ENCODE data around the gene SPECC1. TPM values are rescaled to one million over a fixed set of nuclear protein-coding genes. Genes with fewer than 3 reads are reported as not detected.

SPECC1 gene
- total and polyA plus RNA-seq, 2 donors (not counting 3 experiments of a cell fraction or from before 2014, with no cell fraction given) = 5.3 to 20.4 TPM

DNA sequence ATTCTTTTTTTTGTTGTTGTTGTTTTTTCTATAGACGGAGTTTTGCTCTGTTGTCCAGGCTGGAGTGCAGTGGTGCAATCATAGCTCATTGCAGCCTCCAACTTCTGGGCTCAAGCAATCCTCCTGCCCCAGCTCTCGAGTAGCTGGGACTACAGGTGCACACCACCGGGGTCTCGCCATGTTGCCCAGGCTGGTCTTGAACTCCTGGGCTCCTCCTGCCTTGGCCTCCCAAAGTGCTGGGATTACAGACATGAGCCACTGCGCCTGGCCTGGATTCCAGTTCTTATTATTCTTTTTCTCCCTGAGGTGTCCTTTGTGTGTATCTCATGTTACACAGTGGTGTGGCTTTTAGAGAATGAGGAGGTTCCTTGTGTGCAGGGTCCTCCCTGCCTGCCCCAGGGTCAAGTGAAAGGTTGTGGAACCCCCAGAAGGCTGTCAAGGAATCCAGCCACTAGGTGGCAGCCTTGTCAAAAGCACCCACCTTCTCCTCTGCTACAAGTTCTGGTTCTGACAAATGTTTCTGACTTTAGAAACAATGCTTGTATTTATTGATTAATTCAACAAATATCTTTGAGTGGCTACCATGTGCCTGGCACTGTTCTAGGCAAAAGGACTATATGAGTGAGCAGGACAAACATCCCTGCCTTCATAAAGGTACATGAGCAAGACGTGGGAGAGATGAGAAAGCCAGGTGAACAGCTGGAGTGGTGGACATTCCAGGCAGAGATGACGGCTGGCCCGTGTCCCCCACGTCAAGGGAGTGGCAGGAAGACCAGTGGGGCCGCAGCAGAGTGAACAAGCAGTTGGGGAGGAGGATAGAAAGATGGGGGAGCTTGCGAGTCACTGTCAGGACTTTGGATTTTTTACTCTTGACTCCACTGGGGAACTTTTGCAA, 112.4 kb downstream of the SPECC1 start:
- ChIA-PET CTCF (interaction anchor here (0.6 to 2.6 kb wide), 17 partner anchors 9 to 199 kb away, joined by 3 to 31 read pairs (median 3); partner anchors contain the start of gene SPECC1), POLR2A (no interaction called here)
- no peak overlapping the region for H3K9ac ChIP-seq (replicated peaks; ENCODE audit: extremely low read depth, insufficient read depth, low read length)
- DNase-seq (ENCODE audit: low read depth, low spot score) = peak; percentile 52
- no peak overlapping the region for H3K4me3 ChIP-seq (replicated peaks in 1 of 3; ENCODE audit: insufficient read depth in 1 of 3, low read depth in 1 of 3, low read length in 3 of 3)
- no peak overlapping the region for H3K27ac ChIP-seq (ENCODE audit: insufficient read depth, low read depth, low read length)
- H3K9me3 ChIP-seq (replicated peaks; ENCODE audit: control insufficient read depth, insufficient read depth, low read length) = no peaks in the 10 kb centered on the region
- H3K4me2 ChIP-seq (ENCODE audit: insufficient read depth, low read length) = no peak overlapping the region
- no peaks in the 10 kb centered on the region for H3K79me2 ChIP-seq (ENCODE audit: control insufficient read depth, insufficient read depth, low read length)
- no TSS peak for BruUV-seq (replicated peaks)
- intact Hi-C loops (cut with micrococcal nuclease) = loop anchor here (1.0 kb wide), 1 partner anchor 105 kb away; no protein-coding TSS in a partner anchor
- H3K4me1 ChIP-seq (ENCODE audit: control insufficient read depth, extremely low read depth, insufficient read depth, low read length) = no peaks in the 10 kb centered on the region
- no peaks in the 10 kb centered on the region for H4K20me1 ChIP-seq (replicated peaks; ENCODE audit: control insufficient read depth, extremely low read depth, insufficient read depth, low read length)
- no peaks in the 10 kb centered on the region for H3K27me3 ChIP-seq (ENCODE audit: control insufficient read depth in 2 of 2, insufficient read depth in 2 of 2, low read length in 2 of 2)
- peak overlapping the region; percentile 32 for H2AFZ ChIP-seq (ENCODE audit: low read depth, low read length)
- FAIRE-seq = peak; percentile 79
- H3K36me3 ChIP-seq (ENCODE audit: control insufficient read depth in 2 of 2, extremely low read depth in 1 of 2, insufficient read depth in 2 of 2, low read length in 2 of 2) = no peaks in the 10 kb centered on the region
- TF ChIP-seq EZH2 (IDR thresholded peaks at IDR 0.05; ENCODE audit: borderline replicate concordance, low read depth, low read length, severe bottlenecking) (no peak), MAX (IDR thresholded peaks at IDR 0.05; ENCODE audit: insufficient read depth, insufficient read length) (no peak), POLR2A (IDR thresholded peaks at IDR 0.05; ENCODE audit: low read depth, low read length) (no peak), POLR2AphosphoS5 (IDR thresholded peaks at IDR 0.05; ENCODE audit: insufficient read depth, low read depth, low read length) (no peak), FOS (IDR thresholded peaks at IDR 0.05; ENCODE audit: borderline replicate concordance, insufficient read depth, low read length) (no peak), JUN (IDR thresholded peaks at IDR 0.05; ENCODE audit: borderline replicate concordance, insufficient read depth, insufficient read length, low read depth) (no peak), GATA2 (IDR thresholded peaks at IDR 0.05; ENCODE audit: insufficient read depth, insufficient read length, low read depth, low read length) (no peak), CTCF (IDR thresholded peaks at IDR 0.05; ENCODE audit: extremely low read depth in 1 of 2, insufficient read depth in 1 of 2, low read depth in 1 of 2, low read length in 2 of 2) (peak; percentile 73 to 82)
- no peaks in the 10 kb centered on the region for H3K9me1 ChIP-seq (replicated peaks; ENCODE audit: control insufficient read depth, extremely low read depth, insufficient read depth, low read length)
- dilution Hi-C loops (cut with MboI; ENCODE audit: extremely low pct_ligation_motif_present, low sequenced_read_pairs) = no loop called here
